ENCODE results near the gene SRY. TPM values are rescaled to one million over a fixed set of nuclear protein-coding genes. Genes with fewer than 3 reads are reported as not detected.

SRY gene
- total RNA-seq: not detected in 2 replicates

DNA sequence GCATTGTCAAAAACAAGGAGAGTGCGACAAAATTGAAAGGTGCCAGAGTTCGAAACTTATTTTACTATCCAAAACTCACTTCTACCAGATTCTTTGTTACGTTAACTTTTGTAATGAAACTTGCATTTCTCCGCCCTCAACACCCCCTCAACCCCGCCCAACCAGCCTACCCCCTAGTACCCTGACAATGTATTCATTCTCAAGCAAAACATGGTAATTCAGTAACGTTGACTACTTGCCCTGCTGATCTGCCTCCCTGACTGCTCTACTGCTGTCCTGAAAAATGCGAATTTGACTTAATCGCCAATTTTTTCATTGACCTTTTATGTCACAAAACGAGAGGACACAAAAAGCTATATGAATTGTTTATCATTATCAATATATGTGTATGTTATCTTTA lies at the start of gene SRY:
Gene SRY (minus strand): TSS at position 83 of the 400 bp plus-strand sequence. CDS start 79 bp downstream, at position 4.

Other genes with a start within 250 kb of the SRY start
- 336 and 460 TPM in 2 replicates for gene RPS4Y1, start 53.9 kb upstream of the SRY start, total RNA-seq
- gene ZFY, start 147.7 kb upstream of the SRY start, total RNA-seq: 10.0 and 22.3 TPM in 2 replicates